ENCODE measurements around the gene SMC4. TPM values are rescaled to one million over a fixed set of nuclear protein-coding genes. Genes with fewer than 3 reads are reported as not detected.

The SMC4 gene
- total and polyA plus RNA-seq, 2 of the 8 experiments (the other 6 are each of a cell fraction or from before 2014, with no cell fraction given), result 26.6 to 118 TPM

DNA sequence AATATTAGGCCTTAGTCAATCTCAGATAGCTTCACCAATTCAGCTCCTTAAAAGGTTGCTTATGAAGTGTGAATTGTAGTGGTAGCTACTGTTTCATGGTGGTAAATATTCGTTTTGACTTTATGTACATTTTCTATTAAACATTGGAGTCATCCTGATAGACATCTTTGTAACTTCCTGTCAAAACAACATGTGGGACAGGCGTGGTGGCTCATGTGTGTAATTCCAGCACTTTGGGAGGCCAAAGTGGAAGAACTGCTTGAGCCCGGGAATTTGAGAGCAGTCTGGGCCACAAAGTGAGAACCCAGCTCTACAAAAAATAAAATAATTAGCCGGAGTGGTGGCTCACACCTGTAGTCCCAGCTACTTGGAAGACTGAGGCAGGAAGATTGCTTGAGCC is 52.2 kb downstream of the SMC4 start:
- H3K56ac ChIP-seq (replicated peaks; ENCODE audit: insufficient read length, low read depth, low read length), result no peak overlapping the region
- no peak overlapping the region for H2BK5ac ChIP-seq (ENCODE audit: low read depth, low read length)
- no peak for DNase-seq (ENCODE audit: low read depth in 1 of 2, low spot score in 2 of 2)
- H3K27ac ChIP-seq (ENCODE audit: low read depth, low read length), result no peak overlapping the region
- no peak overlapping the region for H3K23ac ChIP-seq (ENCODE audit: insufficient read length)
- H3K18ac ChIP-seq (ENCODE audit: extremely low read depth, low read length), result no peak overlapping the region
- H4K5ac ChIP-seq (ENCODE audit: insufficient read length, low read depth, low read length), result no peak overlapping the region
- no peak overlapping the region for H2BK20ac ChIP-seq (ENCODE audit: low read length)
- H3K4me3 ChIP-seq (ENCODE audit: extremely low read depth in 1 of 4, insufficient read depth in 2 of 4, low read depth in 3 of 4, low read length in 4 of 4), result no peak overlapping the region
- no peaks in the 10 kb centered on the region for H4K20me1 ChIP-seq (replicated peaks in 1 of 2; ENCODE audit: control insufficient read depth in 1 of 2, insufficient read depth in 2 of 2, low read length in 2 of 2)
- H3K14ac ChIP-seq (ENCODE audit: insufficient read length), result no peak overlapping the region
- H3K4me2 ChIP-seq (ENCODE audit: insufficient read depth in 1 of 2, low read depth in 2 of 2, low read length in 2 of 2), result no peak overlapping the region; a peak in 1 of 4 replicates
- H2BK12ac ChIP-seq (ENCODE audit: low read depth, low read length), result no peak overlapping the region
- CTCF ChIA-PET (ENCODE audit: partially characterized antibody), result interaction anchor here (1.0 to 3.2 kb wide), 4 partner anchors 8 to 35 kb away, joined by 3 to 13 read pairs (median 4); no protein-coding TSS in a partner anchor
- peaks cover 6% of the 10 kb centered on the region for H3K23me2 ChIP-seq (ENCODE audit: low read depth, low read length)
- no peak overlapping the region for H4K8ac ChIP-seq (ENCODE audit: extremely low read depth, insufficient read depth, low read length)
- H3K27me3 ChIP-seq (replicated peaks in 1 of 4; ENCODE audit: control insufficient read depth in 3 of 4, extremely low read depth in 1 of 4, insufficient read depth in 3 of 4, low read length in 3 of 4), result no peaks in the 10 kb centered on the region
- H2AK5ac ChIP-seq (ENCODE audit: low read depth, low read length), result no peak overlapping the region
- no peak overlapping the region for H2AFZ ChIP-seq (ENCODE audit: low read length)
- 74% methylated on average over 4 of the region's 4 CpGs; no CpG with 5 or more reads in 1 of the 2 experiments for WGBS, 2 experiments (ENCODE audit: extremely low coverage in 1 of 2, insufficient coverage in 1 of 2, insufficient read length in 1 of 2, insufficient replicate concordance in 2 of 2, low coverage in 1 of 2, low lambda C conversion rate in 2 of 2, missing lambda C conversion rate in 1 of 2)
- H3K79me2 ChIP-seq (ENCODE audit: control insufficient read depth in 1 of 2, insufficient read depth in 2 of 2, low read length in 2 of 2), result peaks cover 13 to 26% of the 10 kb centered on the region in 2 experiments
- no peak overlapping the region for H2BK15ac ChIP-seq (ENCODE audit: low read length)
- H3K9me3 ChIP-seq (ENCODE audit: insufficient read depth in 2 of 2, low read depth in 1 of 2, low read length in 1 of 2), result no peaks in the 10 kb centered on the region
- no peak overlapping the region for H3K4ac ChIP-seq (replicated peaks; ENCODE audit: insufficient read length, low read depth, low read length)
- peaks cover 0 to 4% (median 0%) of the 10 kb centered on the region in 4 experiments; a peak in 3 of 7 replicates for H3K4me1 ChIP-seq (replicated peaks in 1 of 4; ENCODE audit: control insufficient read depth in 3 of 4, insufficient read depth in 4 of 4, low read length in 3 of 4)
- H2BK120ac ChIP-seq (replicated peaks; ENCODE audit: low read depth, low read length), result no peak overlapping the region
- peaks cover 0 to 15% (median 0%) of the 10 kb centered on the region in 4 experiments; a peak in 1 of 8 replicates for H3K36me3 ChIP-seq (ENCODE audit: control insufficient read depth in 2 of 4, insufficient read depth in 4 of 4, low read length in 3 of 4)
- no peak overlapping the region for H3K9ac ChIP-seq (replicated peaks in 1 of 4; ENCODE audit: extremely low read depth in 1 of 4, low read depth in 3 of 4, low read length in 3 of 4)
- POLR2A ChIA-PET (ENCODE audit: partially characterized antibody), result interaction anchor here (1.2 to 4.1 kb wide), 6 partner anchors 25 to 113 kb away, joined by 3 to 26 read pairs (median 16); partner anchors contain the start of genes KPNA4 and SMC4
- no peak for FAIRE-seq
- H3K79me1 ChIP-seq (ENCODE audit: low read depth, low read length), result no peaks in the 10 kb centered on the region; the same call in 1 of the 2 replicates
- H4K91ac ChIP-seq (replicated peaks; ENCODE audit: insufficient read length, low read length), result no peak overlapping the region
- TF ChIP-seq TAF7 (optimal IDR thresholded peaks at IDR 0.05; ENCODE audit: borderline replicate concordance, low read depth, low read length) (no peak), MAX (IDR thresholded peaks at IDR 0.05) (no peak), CHD1 (IDR thresholded peaks at IDR 0.05; ENCODE audit: low read depth, low read length) (no peak), EP300 (IDR thresholded peaks at IDR 0.05; ENCODE audit: borderline replicate concordance in 1 of 2, low read depth in 2 of 2, low read length in 2 of 2) (no peak), TAF1 (IDR thresholded peaks at IDR 0.05; ENCODE audit: low read depth, low read length) (no peak), SP4 (IDR thresholded peaks at IDR 0.05; ENCODE audit: low read length) (no peak), MAFK (IDR thresholded peaks at IDR 0.05; ENCODE audit: low read depth, low read length) (no peak), NRF1 (IDR thresholded peaks at IDR 0.05; ENCODE audit: low read depth, low read length) (no peak), PHF8 (conservative IDR thresholded peaks at IDR 0.05; ENCODE audit: low read depth, low read length) (no peak), CBX8 (IDR thresholded peaks at IDR 0.05; ENCODE audit: borderline replicate concordance, low read depth, low read length) (no peak), POLR2AphosphoS5 (IDR thresholded peaks at IDR 0.05; ENCODE audit: low read depth, low read length) (no peak), POU5F1 (IDR thresholded peaks at IDR 0.05; ENCODE audit: low read depth, low read length) (no peak)
- TF ChIP-seq, protein P1, sequence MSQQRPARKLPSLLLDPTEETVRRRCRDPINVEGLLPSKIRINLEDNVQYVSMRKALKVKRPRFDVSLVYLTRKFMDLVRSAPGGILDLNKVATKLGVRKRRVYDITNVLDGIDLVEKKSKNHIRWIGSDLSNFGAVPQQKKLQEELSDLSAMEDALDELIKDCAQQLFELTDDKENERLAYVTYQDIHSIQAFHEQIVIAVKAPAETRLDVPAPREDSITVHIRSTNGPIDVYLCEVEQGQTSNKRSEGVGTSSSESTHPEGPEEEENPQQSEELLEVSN (IDR thresholded peaks at IDR 0.05), result no peak
